ENCODE results near the gene KRT83.
"Not testable (repeated sequence)": the region's sequence is repeated elsewhere in the genome, so short reads cannot be mapped to it uniquely, and the experiment has no call there.

Gene KRT83

GRCh38 chr12:52353766-52354165, 32.6 kb upstream of the KRT83 start:
- DNase-seq (ENCODE audit: low read depth, low spot score): no peak

GRCh38 chr12:52352951-52353350, 31.8 kb upstream of the KRT83 start:
- DNase-seq (ENCODE audit: low read depth, low spot score): no peak

GRCh38 chr12:52351196-52352059, 30.2 kb upstream of the KRT83 start:
- DNase-seq (ENCODE audit: low read depth, low spot score): no peak

- no peak for DNase-seq (ENCODE audit: low read depth, low spot score)
Observed at GRCh38 chr12:52350786-52351185, 29.6 kb upstream of the KRT83 start.

- DNase-seq (ENCODE audit: low read depth, low spot score): no peak
Observed at GRCh38 chr12:52350021-52350620, 28.9 kb upstream of the KRT83 start.

GRCh38 chr12:52349196-52349595, 28.0 kb upstream of the KRT83 start:
- no peak for DNase-seq (ENCODE audit: low read depth, low spot score)

- no peak for DNase-seq (ENCODE audit: low read depth, low spot score)
Observed at GRCh38 chr12:52347551-52348510, 26.6 kb upstream of the KRT83 start.

GRCh38 chr12:52347016-52347415, 25.8 kb upstream of the KRT83 start:
- DNase-seq (ENCODE audit: low read depth, low spot score): no peak

- no peak for DNase-seq (ENCODE audit: low read depth, low spot score)
Observed at GRCh38 chr12:52346593-52346992, 25.4 kb upstream of the KRT83 start.

- not testable (repeated sequence) for DNase-seq (ENCODE audit: low read depth, low spot score)
Observed at GRCh38 chr12:52345041-52345440, 23.8 kb upstream of the KRT83 start.

GRCh38 chr12:52344111-52344510, 22.9 kb upstream of the KRT83 start:
- DNase-seq (ENCODE audit: low read depth, low spot score): no peak

GRCh38 chr12:52343550-52343949, 22.4 kb upstream of the KRT83 start:
- DNase-seq (ENCODE audit: low read depth, low spot score): no peak

- no peak for DNase-seq (ENCODE audit: low read depth, low spot score)
Observed at GRCh38 chr12:52342781-52343490, 21.7 kb upstream of the KRT83 start.

GRCh38 chr12:52341066-52341580, 19.9 kb upstream of the KRT83 start:
- no peak for DNase-seq (ENCODE audit: low read depth, low spot score)

- no peak for DNase-seq (ENCODE audit: low read depth, low spot score)
Observed at GRCh38 chr12:52338241-52338960, 17.2 kb upstream of the KRT83 start.

GRCh38 chr12:52337054-52337453, 15.9 kb upstream of the KRT83 start:
- no peak for DNase-seq (ENCODE audit: low read depth, low spot score)

GRCh38 chr12:52336641-52337040, 15.4 kb upstream of the KRT83 start:
- no peak for DNase-seq (ENCODE audit: low read depth, low spot score)

- no peak for DNase-seq (ENCODE audit: low read depth, low spot score)
Observed at GRCh38 chr12:52335598-52336262, 14.5 kb upstream of the KRT83 start.

- DNase-seq (ENCODE audit: low read depth, low spot score): no peak
Observed at GRCh38 chr12:52334185-52334584, 13.0 kb upstream of the KRT83 start.

GRCh38 chr12:52333321-52333720, 12.1 kb upstream of the KRT83 start:
- no peak for DNase-seq (ENCODE audit: low read depth, low spot score)

Measured in activated naive CD8-positive, alpha-beta T cell treated with anti-CD3 and anti-CD28 coated beads, Interleukin-2, amount 50 U/mL, for 16 hours (primary cell).